HepG2 (cell line): ENCODE results near the gene GPR12. TPM values are rescaled to one million over a fixed set of nuclear protein-coding genes. Genes with fewer than 3 reads are reported as not detected.

Source experiments
- ATAC-seq: fragments of 200-7000 bp; cut with Tn5 transposase; 3 replicates; pipeline ENCODE4 v1.9.1; 2020; ENCODE audit warnings: mild to moderate bottlenecking, moderate library complexity
- BruUV-seq: library from RNA; stranded (reverse); fragments of 400-500 nt; replicated peaks from 2 replicates; lab custom pipeline; 2021; lab: Mats Ljungman, UMichigan
- CTCF ChIA-PET: fragments of 300-600 bp; formaldehyde crosslinking; extraction: SDS; loops from one replicate; lab custom pipeline; 2021; ENCODE audit warnings: low total read pairs, inconsistent platforms, low intra/inter-chr PET ratio; lab: Yijun Ruan, JAX
- POLR2A ChIA-PET: fragments of 350-600 bp; sonication (Branson Sonifier 250); formaldehyde crosslinking; loops from one replicate; lab custom pipeline; 2020; ENCODE audit warnings: antibody characterized with exemption, inconsistent platforms; lab: Yijun Ruan, JAX
- DNase-seq: peaks from one replicate; pipeline ENCODE4 v3.0.0-alpha.2; 2015; ENCODE audit warnings: low spot score
- FAIRE-seq: peaks from 3 replicates; lab custom pipeline; 2011; peaks lifted over from hg19 to GRCh38; lab: Jason Lieb, UNC
- H2AFZ ChIP-seq: one replicate; pipeline ENCODE4 v1.6.1; 2011; ENCODE audit warnings: low read length, inconsistent platforms
- H3K27ac ChIP-seq: fragments of 300-600 bp; 3 replicates; pipeline ENCODE4 v1.8.0; 2011; ENCODE audit warnings: mixed run types, mild to moderate bottlenecking, mixed read lengths, low read length, inconsistent platforms; ENCODE audit not compliant: insufficient read depth; ENCODE audit errors: extremely low read length
- H3K27me3 ChIP-seq, 2 experiments: fragments of 200-600 bp in 1 of 2; 2 replicates in 1 of 2; 3 replicates in 1 of 2; pipeline versions ENCODE4 v1.6.0 to v1.8.0; 2011; ENCODE audit warnings: low read length in 2 of 2, mild to moderate bottlenecking in 2 of 2, moderate library complexity in 2 of 2, inconsistent platforms in 1 of 2; ENCODE audit not compliant: insufficient read depth in 2 of 2, control insufficient read depth in 1 of 2
- H3K36me3 ChIP-seq, 2 experiments: fragments of 200-600 bp in 1 of 2; replicated peaks in 1 of 2; 2 replicates in 1 of 2; 3 replicates in 1 of 2; pipeline versions ENCODE4 v1.5.1 to v1.8.0; 2011; ENCODE audit warnings: low read length in 2 of 2, inconsistent platforms in 1 of 2; ENCODE audit not compliant: insufficient read depth in 2 of 2, control insufficient read depth in 1 of 2
- H3K4me1 ChIP-seq: 2 replicates; pipeline ENCODE4 v1.5.1; 2012; ENCODE audit warnings: low read length, inconsistent platforms; ENCODE audit not compliant: insufficient read depth
- H3K4me2 ChIP-seq: 2 replicates; pipeline ENCODE4 v1.6.0; 2011; ENCODE audit warnings: low read depth, low read length, inconsistent platforms
- H3K4me3 ChIP-seq, 3 experiments: fragments of 200-600 bp in 1 of 3; sonication (generic), shearing (Covaris generic) in 1 of 3; replicated peaks in 1 of 3; 2 replicates each; pipeline ENCODE4 v1.5.1; 2011 to 2016; ENCODE audit warnings: low read length in 3 of 3, inconsistent platforms in 2 of 3, low read depth in 2 of 3, mild to moderate bottlenecking in 2 of 3, control low read depth in 1 of 3, mixed read lengths in 1 of 3; ENCODE audit not compliant: insufficient read depth in 1 of 3
- H3K79me2 ChIP-seq: one replicate; pipeline ENCODE4 v1.6.1; 2011; ENCODE audit warnings: low read length, inconsistent platforms; ENCODE audit not compliant: insufficient read depth
- H3K9ac ChIP-seq: 2 replicates; pipeline ENCODE4 v1.6.0; 2011; ENCODE audit warnings: mild to moderate bottlenecking, low read depth, low read length, inconsistent platforms; ENCODE audit not compliant: insufficient read depth
- H3K9me3 ChIP-seq: 2 replicates; pipeline ENCODE4 v1.5.1; 2012; ENCODE audit warnings: mild to moderate bottlenecking, low read length
- H4K20me1 ChIP-seq: 2 replicates; pipeline ENCODE4 v1.6.0; 2011; ENCODE audit warnings: inconsistent platforms, mild to moderate bottlenecking, low read length, moderate library complexity; ENCODE audit not compliant: insufficient read depth
- GATAD1 ChIP-seq: IDR thresholded peaks from 2 replicates; pipeline ENCODE4 v1.6.1; 2016; ENCODE audit warnings: missing genetic modification reagents, missing compliant biosample characterization
- MLX ChIP-seq: IDR thresholded peaks from 2 replicates; pipeline ENCODE4 v1.6.1; 2016
- NPAS2 ChIP-seq: sonication (generic); formaldehyde crosslinking; IDR thresholded peaks from 2 replicates; pipeline ENCODE4 v1.8.0; 2022; ENCODE audit warnings: mild to moderate bottlenecking, missing genetic modification reagents, borderline replicate concordance
- PHB2 ChIP-seq: fragments of 450-650 bp; IDR thresholded peaks from 2 replicates; pipeline ENCODE4 v1.6.1; 2018; ENCODE audit not compliant: partially characterized antibody
- PPARG ChIP-seq: conservative IDR thresholded peaks from 2 replicates; pipeline ENCODE4 v1.6.1; 2016; ENCODE audit warnings: missing biosample characterization, missing genetic modification reagents
- RERE ChIP-seq: IDR thresholded peaks from 2 replicates; pipeline ENCODE4 v1.6.1; 2016; ENCODE audit warnings: low read depth, missing genetic modification reagents, missing compliant biosample characterization
- SOX5 ChIP-seq: IDR thresholded peaks from 2 replicates; pipeline ENCODE4 v1.6.1; 2016; ENCODE audit warnings: borderline replicate concordance
- SPEN ChIP-seq: sonication (generic); formaldehyde crosslinking; IDR thresholded peaks from 2 replicates; pipeline ENCODE4 v1.5.1; 2020; ENCODE audit warnings: low read depth, mild to moderate bottlenecking, missing genetic modification reagents
- SRF ChIP-seq: IDR thresholded peaks from 2 replicates; pipeline ENCODE4 v1.6.1; 2011; ENCODE audit warnings: mild to moderate bottlenecking, low read depth, low read length, moderate library complexity
- ZNF101 ChIP-seq: sonication (generic); formaldehyde crosslinking; IDR thresholded peaks from 2 replicates; pipeline ENCODE4 v1.4.0; 2020; ENCODE audit warnings: mild to moderate bottlenecking, low read depth, missing genetic modification reagents, borderline replicate concordance
- ZNF335 ChIP-seq: sonication (generic); formaldehyde crosslinking; IDR thresholded peaks from 2 replicates; pipeline ENCODE4 v1.4.0; 2020; ENCODE audit warnings: missing genetic modification reagents
- ZNF607 ChIP-seq: sonication (generic); formaldehyde crosslinking; IDR thresholded peaks from 2 replicates; pipeline ENCODE4 v1.5.1; 2020; ENCODE audit warnings: missing genetic modification reagents, mild to moderate bottlenecking, borderline replicate concordance
- ZNF614 ChIP-seq: IDR thresholded peaks from 2 replicates; pipeline ENCODE4 v1.6.1; 2018; ENCODE audit warnings: missing biosample characterization, missing genetic modification reagents, inconsistent platforms, borderline replicate concordance
- whole genome bisulfite sequencing: methylation state at CpG from one replicate; pipeline ENCODE4 v1.1.6; 2017; ENCODE audit warnings: low lambda C conversion rate; 5-methylcytosine and 5-hydroxymethylcytosine counted together
- in situ Hi-C: cut with HindIII; loops from 2 replicates; pipeline ENCODE4 v1.10.0; 2017; ENCODE audit warnings: low pct_unique_long_range_greater_than_20kb; ENCODE audit not compliant: extremely low pct_ligation_motif_present
- intact Hi-C: fragments of 100-400 bp; cut with micrococcal nuclease; formaldehyde crosslinking; loops from one replicate; pipeline ENCODE4 v1.10.0; 2022; ENCODE audit not compliant: unreplicated experiment
- polyA plus RNA-seq, 8 experiments: library from polyadenylated mRNA; depleted of rRNA in 3 of 8; stranded (reverse) in 7 of 8; unstranded in 1 of 8; fragments of >200 nt; fragmentation: Illumina TruSeq in 4 of 8; extraction: Trizol in 4 of 8; gene quantifications; 2 replicates each; pipeline versions ENCODE4 v1.2.1 to v1.2.3, GENCODE V29; 2011 to 2016; ENCODE audit warnings: low read depth in 4 of 8, missing spikeins in 1 of 8, mixed read lengths in 1 of 8; ENCODE audit not compliant: insufficient read depth in 1 of 8
- total RNA-seq, 5 experiments: library from RNA; depleted of rRNA; stranded (reverse); fragments of >200 nt; fragmentation: Illumina TruSeq; extraction: Trizol; gene quantifications; 2 replicates each; pipeline ENCODE4 v1.2.3, GENCODE V29; 2016; ENCODE audit warnings: low read depth in 1 of 5

Gene GPR12
- total and polyA plus RNA-seq, 2 of the 13 experiments (the other 11 are each of a cell fraction or from before 2014, with no cell fraction given): not detected

GRCh38 chr13:26785838-26786630 lies 25.4 kb upstream of the GPR12 start:
- in situ Hi-C loops (no loop called here), intact Hi-C loops (no loop called here)
- no peak overlapping the region for H3K4me3 ChIP-seq
- no peak overlapping the region for H3K9ac ChIP-seq
- H3K9me3 ChIP-seq: no peaks in the 10 kb centered on the region
- BruUV-seq: no TSS peak
- 17% methylated on average over 12 of the region's 17 CpGs for WGBS
- TF ChIP-seq RERE (CRISPR knock-in tag) (no peak), MLX (CRISPR knock-in tag) (no peak), NPAS2 (CRISPR knock-in tag) (no peak), SPEN (CRISPR knock-in tag) (no peak), GATAD1 (CRISPR knock-in tag) (no peak), ZNF101 (no peak), PHB2 (no peak), ZNF607 (CRISPR knock-in tag) (no peak), PPARG (CRISPR knock-in tag) (no peak), ZNF614 (CRISPR knock-in tag) (no peak), SRF (no peak), SOX5 (CRISPR knock-in tag) (no peak), ZNF335 (CRISPR knock-in tag) (no peak)
- TF ChIP-seq, all 625 proteins: peak for 0
- FAIRE-seq (no peak), ATAC-seq (no peak), DNase-seq (no peak)
- Histone ChIP-seq H3K27me3 (peaks cover 2 to 24% of the 10 kb centered on the region in 2 experiments), H2AFZ (no peak overlapping the region), H4K20me1 (no peaks in the 10 kb centered on the region), H3K79me2 (no peaks in the 10 kb centered on the region), H3K4me1 (no peaks in the 10 kb centered on the region), H3K27ac (no peak overlapping the region), H3K4me2 (no peak overlapping the region), H3K36me3 (no peaks in the 10 kb centered on the region)
- ChIA-PET CTCF (no interaction called here), POLR2A (no interaction called here)
